HepG2 (cell line): ENCODE data around the gene KCTD14. TPM values are rescaled to one million over a fixed set of nuclear protein-coding genes. Genes with fewer than 3 reads are reported as not detected.

Experiments used
- CREB1 ChIP-seq, 2 experiments: fragments of 450-650 bp in 1 of 2; IDR thresholded peaks; 2 replicates each; pipeline ENCODE4 v1.6.1; 2016 to 2017; ENCODE audit warnings: control low read depth in 1 of 2, mild to moderate bottlenecking in 1 of 2, missing compliant biosample characterization in 1 of 2, missing genetic modification characterization in 1 of 2
- GFI1 ChIP-seq: sonication (generic); formaldehyde crosslinking; IDR thresholded peaks from 2 replicates; pipeline ENCODE4 v1.5.0; 2020; ENCODE audit warnings: missing genetic modification reagents, mild to moderate bottlenecking, borderline replicate concordance
- GLI4 ChIP-seq: sonication (generic); formaldehyde crosslinking; IDR thresholded peaks from 2 replicates; pipeline ENCODE4 v1.5.1; 2020; ENCODE audit warnings: missing genetic modification reagents, mild to moderate bottlenecking, moderate library complexity, borderline replicate concordance
- HNF4G ChIP-seq, 2 experiments: sonication (generic) in 1 of 2; formaldehyde crosslinking in 1 of 2; IDR thresholded peaks; 2 replicates each; pipeline versions ENCODE4 v1.4.0 to v1.6.1; 2011 to 2020; ENCODE audit warnings: borderline replicate concordance in 2 of 2, low read depth in 2 of 2, mild to moderate bottlenecking in 2 of 2, low read length in 1 of 2, missing genetic modification reagents in 1 of 2, moderate library complexity in 1 of 2
- IRX3 ChIP-seq: sonication (generic); formaldehyde crosslinking; IDR thresholded peaks from 2 replicates; pipeline ENCODE4 v1.8.1; 2023; ENCODE audit warnings: mild to moderate bottlenecking, low read depth, missing genetic modification reagents, borderline replicate concordance
- MAFG ChIP-seq: sonication (generic); formaldehyde crosslinking; IDR thresholded peaks from 2 replicates; pipeline ENCODE4 v1.5.1; 2020; ENCODE audit warnings: mild to moderate bottlenecking, missing genetic modification reagents
- MAFK ChIP-seq, 2 experiments: IDR thresholded peaks in 1 of 2; conservative IDR thresholded peaks in 1 of 2; 2 replicates each; pipeline ENCODE4 v1.6.1; 2011; ENCODE audit warnings: improper control_type of control experiment in 2 of 2, low read length in 2 of 2
- MLLT10 ChIP-seq: sonication (generic); formaldehyde crosslinking; IDR thresholded peaks from 2 replicates; pipeline ENCODE4 v1.4.0; 2020; ENCODE audit warnings: missing genetic modification reagents
- NFAT5 ChIP-seq: sonication (generic); formaldehyde crosslinking; IDR thresholded peaks from 2 replicates; pipeline ENCODE4 v1.4.0; 2020; ENCODE audit warnings: missing genetic modification reagents
- NFE2L1 ChIP-seq: sonication (generic); formaldehyde crosslinking; IDR thresholded peaks from 2 replicates; pipeline ENCODE4 v1.4.0; 2020; ENCODE audit warnings: missing genetic modification reagents, mild to moderate bottlenecking, borderline replicate concordance
- TAF1 ChIP-seq: sonication (generic); formaldehyde crosslinking; IDR thresholded peaks from 2 replicates; pipeline ENCODE4 v1.4.0; 2020; ENCODE audit warnings: missing genetic modification reagents
- ZBTB3 ChIP-seq: sonication (generic); formaldehyde crosslinking; IDR thresholded peaks from 2 replicates; pipeline ENCODE4 v1.4.0; 2020; ENCODE audit warnings: low read depth, mild to moderate bottlenecking, moderate library complexity, missing genetic modification reagents, borderline replicate concordance
- ZKSCAN8 ChIP-seq: IDR thresholded peaks from 2 replicates; pipeline ENCODE4 v1.6.1; 2016; ENCODE audit warnings: borderline replicate concordance, missing genetic modification reagents, missing compliant biosample characterization
- ZNF17 ChIP-seq: sonication (generic); formaldehyde crosslinking; IDR thresholded peaks from 2 replicates; pipeline ENCODE4 v1.5.0; 2020; ENCODE audit warnings: mild to moderate bottlenecking, missing genetic modification reagents
- ZNF660 ChIP-seq: sonication (generic); formaldehyde crosslinking; IDR thresholded peaks from 2 replicates; pipeline ENCODE4 v1.5.1; 2020; ENCODE audit warnings: mild to moderate bottlenecking, low read depth, missing genetic modification reagents, borderline replicate concordance
- ZNF775 ChIP-seq: sonication (generic); formaldehyde crosslinking; IDR thresholded peaks from 2 replicates; pipeline ENCODE4 v1.4.0; 2020; ENCODE audit warnings: missing genetic modification reagents, mild to moderate bottlenecking, moderate library complexity, borderline replicate concordance
- ZNF839 ChIP-seq: sonication (generic); formaldehyde crosslinking; IDR thresholded peaks from 2 replicates; pipeline ENCODE4 v1.4.0; 2020; ENCODE audit warnings: missing genetic modification reagents, mild to moderate bottlenecking, borderline replicate concordance
- polyA plus RNA-seq, 8 experiments: library from polyadenylated mRNA; depleted of rRNA in 3 of 8; stranded (reverse) in 7 of 8; unstranded in 1 of 8; fragments of >200 nt; fragmentation: Illumina TruSeq in 4 of 8; extraction: Trizol in 4 of 8; gene quantifications; 2 replicates each; pipeline versions ENCODE4 v1.2.1 to v1.2.3, GENCODE V29; 2011 to 2016; ENCODE audit warnings: low read depth in 4 of 8, missing spikeins in 1 of 8, mixed read lengths in 1 of 8; ENCODE audit not compliant: insufficient read depth in 1 of 8
- total RNA-seq, 5 experiments: library from RNA; depleted of rRNA; stranded (reverse); fragments of >200 nt; fragmentation: Illumina TruSeq; extraction: Trizol; gene quantifications; 2 replicates each; pipeline ENCODE4 v1.2.3, GENCODE V29; 2016; ENCODE audit warnings: low read depth in 1 of 5
- TF ChIP-seq, protein P1 (sequence below): sonication (generic); formaldehyde crosslinking; IDR thresholded peaks from 2 replicates; pipeline ENCODE4 v1.4.0; 2020; ENCODE audit warnings: mild to moderate bottlenecking, missing genetic modification reagents
- TF ChIP-seq, protein P2 (sequence below): IDR thresholded peaks from 2 replicates; pipeline ENCODE4 v1.6.1; 2016; ENCODE audit warnings: missing compliant biosample characterization, missing genetic modification reagents, borderline replicate concordance
- TF ChIP-seq, protein P3 (sequence below): sonication (generic); formaldehyde crosslinking; IDR thresholded peaks from 2 replicates; pipeline ENCODE4 v1.4.0; 2020; ENCODE audit warnings: mild to moderate bottlenecking, missing genetic modification reagents

Gene KCTD14
- total and polyA plus RNA-seq, 2 of the 13 experiments (the other 11 are each of a cell fraction or from before 2014, with no cell fraction given) = 10.3 to 15.6 TPM

- TF ChIP-seq NFAT5 (CRISPR knock-in tag) = no peak
- TF ChIP-seq MLLT10 (CRISPR knock-in tag) = no peak
- TF ChIP-seq ZBTB3 (CRISPR knock-in tag) = no peak
- TF ChIP-seq, protein P1, sequence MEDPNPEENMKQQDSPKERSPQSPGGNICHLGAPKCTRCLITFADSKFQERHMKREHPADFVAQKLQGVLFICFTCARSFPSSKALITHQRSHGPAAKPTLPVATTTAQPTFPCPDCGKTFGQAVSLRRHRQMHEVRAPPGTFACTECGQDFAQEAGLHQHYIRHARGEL (CRISPR knock-in tag) = no peak
- 0 out of 2 replicates have a peak, but pooled peaks have one; percentile 53 for TF ChIP-seq ZKSCAN8 (CRISPR knock-in tag)
- TF ChIP-seq ZNF17 (CRISPR knock-in tag) = no peak
- no peak for TF ChIP-seq ZNF660 (CRISPR knock-in tag)
- TF ChIP-seq CREB1 (IDR thresholded peaks at IDR 0.05) = no peak
- TF ChIP-seq CREB1 (CRISPR knock-in tag; IDR thresholded peaks at IDR 0.05) = 0 out of 2 replicates have a peak, but pooled peaks have one; percentile 11
- TF ChIP-seq MAFG (CRISPR knock-in tag) = no peak
- no peak for TF ChIP-seq ZNF775 (CRISPR knock-in tag)
- no peak for TF ChIP-seq GFI1
- TF ChIP-seq GLI4 (CRISPR knock-in tag) = no peak
- TF ChIP-seq NFE2L1 (CRISPR knock-in tag) = no peak
- peak; percentile 22; the same call in 1 of the 2 replicates for TF ChIP-seq TAF1 (CRISPR knock-in tag)
- TF ChIP-seq, protein P2, sequence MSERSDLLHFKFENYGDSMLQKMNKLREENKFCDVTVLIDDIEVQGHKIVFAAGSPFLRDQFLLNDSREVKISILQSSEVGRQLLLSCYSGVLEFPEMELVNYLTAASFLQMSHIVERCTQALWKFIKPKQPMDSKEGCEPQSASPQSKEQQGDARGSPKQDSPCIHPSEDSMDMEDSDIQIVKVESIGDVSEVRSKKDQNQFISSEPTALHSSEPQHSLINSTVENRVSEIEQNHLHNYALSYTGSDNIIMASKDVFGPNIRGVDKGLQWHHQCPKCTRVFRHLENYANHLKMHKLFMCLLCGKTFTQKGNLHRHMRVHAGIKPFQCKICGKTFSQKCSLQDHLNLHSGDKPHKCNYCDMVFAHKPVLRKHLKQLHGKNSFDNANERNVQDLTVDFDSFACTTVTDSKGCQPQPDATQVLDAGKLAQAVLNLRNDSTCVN (CRISPR knock-in tag) = no peak
- no peak for TF ChIP-seq MAFK (conservative IDR thresholded peaks at IDR 0.05 in 1 of 2, IDR thresholded peaks at IDR 0.05 in 1 of 2; ENCODE audit: low read length in 2 of 2)
- no peak for TF ChIP-seq IRX3 (CRISPR knock-in tag)
- TF ChIP-seq, protein P3, sequence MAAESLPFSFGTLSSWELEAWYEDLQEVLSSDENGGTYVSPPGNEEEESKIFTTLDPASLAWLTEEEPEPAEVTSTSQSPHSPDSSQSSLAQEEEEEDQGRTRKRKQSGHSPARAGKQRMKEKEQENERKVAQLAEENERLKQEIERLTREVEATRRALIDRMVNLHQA (CRISPR knock-in tag) = no peak
- no peak for TF ChIP-seq ZNF839
- 0 out of 2 replicates have a peak, but pooled peaks have one; percentile 14 for TF ChIP-seq HNF4G (IDR thresholded peaks at IDR 0.05; ENCODE audit: borderline replicate concordance, low read depth, low read length)
- TF ChIP-seq HNF4G (CRISPR knock-in tag; IDR thresholded peaks at IDR 0.05; ENCODE audit: borderline replicate concordance, low read depth) = no peak; the same call in 1 of the 2 replicates
Measured at GRCh38 chr11:78039919-78040671, 17.0 kb upstream of the KCTD14 start (continued).
